Measurements from ENCODE around the gene DAAM1.

DAAM1 gene

DNA sequence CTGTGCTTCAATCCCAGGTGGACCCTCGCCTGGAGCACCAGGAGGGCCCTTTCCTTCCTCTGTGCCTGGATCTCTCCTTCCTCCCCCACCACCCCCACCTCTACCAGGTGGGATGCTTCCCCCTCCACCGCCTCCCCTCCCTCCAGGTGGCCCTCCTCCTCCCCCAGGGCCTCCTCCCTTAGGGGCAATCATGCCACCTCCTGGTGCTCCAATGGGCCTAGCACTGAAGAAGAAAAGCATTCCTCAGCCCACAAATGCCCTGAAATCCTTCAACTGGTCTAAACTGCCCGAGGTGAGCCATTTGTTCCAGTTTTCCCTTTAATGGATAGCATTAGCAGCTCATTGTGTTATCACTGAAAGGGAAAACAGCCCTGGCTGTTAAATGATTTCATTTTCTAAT is 142.8 kb downstream of the DAAM1 start:
- H3K9me3 ChIP-seq (ENCODE audit: control insufficient read depth in 2 of 2, low read length in 2 of 2) = no peaks in the 10 kb centered on the region
- H3K4me1 ChIP-seq (ENCODE audit: control insufficient read depth in 2 of 2, insufficient read depth in 2 of 2, low read length in 2 of 2) = peaks cover 0 to 5% of the 10 kb centered on the region in 2 donors
- H3K27ac ChIP-seq (ENCODE audit: low read depth in 2 of 2, low read length in 2 of 2) = no peak overlapping the region
- no peak overlapping the region for H3K4me3 ChIP-seq (ENCODE audit: low read length in 2 of 2)
- H3K36me3 ChIP-seq (ENCODE audit: control insufficient read depth in 2 of 2, insufficient read depth in 2 of 2, low read length in 2 of 2) = peaks cover 14 to 23% of the 10 kb centered on the region in 2 donors
- H3K27me3 ChIP-seq (ENCODE audit: control insufficient read depth in 2 of 2, insufficient read depth in 2 of 2, low read length in 2 of 2) = no peaks in the 10 kb centered on the region
- no peak overlapping the region for H3K9ac ChIP-seq (ENCODE audit: low read depth in 1 of 2, low read length in 2 of 2)

- H3K27ac ChIP-seq (ENCODE audit: low read depth in 2 of 2, low read length in 2 of 2) = peak overlapping the region; percentile 25 to 29
- H3K27me3 ChIP-seq (ENCODE audit: control insufficient read depth in 2 of 2, insufficient read depth in 2 of 2, low read length in 2 of 2) = no peaks in the 10 kb centered on the region
- H3K9ac ChIP-seq (ENCODE audit: low read depth in 1 of 2, low read length in 2 of 2) = no peak overlapping the region
- H3K4me3 ChIP-seq (ENCODE audit: low read length in 2 of 2) = no peak overlapping the region
- H3K9me3 ChIP-seq (ENCODE audit: control insufficient read depth in 2 of 2, low read length in 2 of 2) = no peaks in the 10 kb centered on the region
- H3K4me1 ChIP-seq (ENCODE audit: control insufficient read depth in 2 of 2, insufficient read depth in 2 of 2, low read length in 2 of 2) = peaks cover 0 to 5% of the 10 kb centered on the region in 2 donors
- peaks cover 10 to 15% of the 10 kb centered on the region in 2 donors for H3K36me3 ChIP-seq (ENCODE audit: control insufficient read depth in 2 of 2, insufficient read depth in 2 of 2, low read length in 2 of 2)
Observed at GRCh38 chr14:59332727-59333126, 144.3 kb downstream of the DAAM1 start.

- Histone ChIP-seq H3K4me3 (ENCODE audit: low read length in 2 of 2) (no peak overlapping the region), H3K27ac (ENCODE audit: low read depth in 2 of 2, low read length in 2 of 2) (peak overlapping the region; percentile 29 to 34), H3K4me1 (ENCODE audit: control insufficient read depth in 2 of 2, insufficient read depth in 2 of 2, low read length in 2 of 2) (peaks cover 0 to 5% of the 10 kb centered on the region in 2 donors), H3K27me3 (ENCODE audit: control insufficient read depth in 2 of 2, insufficient read depth in 2 of 2, low read length in 2 of 2) (no peaks in the 10 kb centered on the region), H3K9ac (ENCODE audit: low read depth in 1 of 2, low read length in 2 of 2) (no peak overlapping the region), H3K9me3 (ENCODE audit: control insufficient read depth in 2 of 2, low read length in 2 of 2) (no peaks in the 10 kb centered on the region), H3K36me3 (ENCODE audit: control insufficient read depth in 2 of 2, insufficient read depth in 2 of 2, low read length in 2 of 2) (peaks cover 12 to 14% of the 10 kb centered on the region in 2 donors)
Observed at GRCh38 chr14:59333235-59333634, 144.8 kb downstream of the DAAM1 start.

DNA sequence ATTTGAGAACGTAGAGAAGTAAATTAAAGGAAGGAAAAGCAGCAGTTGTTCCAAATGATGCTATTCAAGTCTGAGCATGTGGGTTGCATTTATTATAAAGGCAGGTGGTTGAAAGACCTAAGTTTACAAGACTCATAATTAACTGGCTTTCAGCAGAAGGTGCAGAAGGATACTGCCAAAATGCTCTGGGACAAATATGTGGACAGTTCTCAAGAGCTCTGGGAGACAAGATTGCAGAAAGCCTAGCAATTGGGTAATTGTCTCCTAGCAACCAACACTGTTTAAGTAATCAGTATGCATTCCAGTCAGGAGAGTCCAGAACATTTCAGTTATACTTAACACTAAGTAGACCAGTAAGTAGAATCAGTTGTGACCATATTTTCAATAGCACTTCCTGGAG is 145.2 kb downstream of the DAAM1 start:
- H3K9me3 ChIP-seq (ENCODE audit: control insufficient read depth in 2 of 2, low read length in 2 of 2) = no peaks in the 10 kb centered on the region
- peak overlapping the region in 1 of 2 donors; percentile 29 for H3K27ac ChIP-seq (ENCODE audit: low read depth in 2 of 2, low read length in 2 of 2)
- no peak overlapping the region for H3K4me3 ChIP-seq (ENCODE audit: low read length in 2 of 2)
- H3K36me3 ChIP-seq (ENCODE audit: control insufficient read depth in 2 of 2, insufficient read depth in 2 of 2, low read length in 2 of 2) = peaks cover 12 to 14% of the 10 kb centered on the region in 2 donors
- peaks cover 0 to 5% of the 10 kb centered on the region in 2 donors for H3K4me1 ChIP-seq (ENCODE audit: control insufficient read depth in 2 of 2, insufficient read depth in 2 of 2, low read length in 2 of 2)
- H3K9ac ChIP-seq (ENCODE audit: low read depth in 1 of 2, low read length in 2 of 2) = no peak overlapping the region
- H3K27me3 ChIP-seq (ENCODE audit: control insufficient read depth in 2 of 2, insufficient read depth in 2 of 2, low read length in 2 of 2) = no peaks in the 10 kb centered on the region

- Histone ChIP-seq H3K4me3 (ENCODE audit: low read length in 2 of 2) (no peak overlapping the region), H3K27me3 (ENCODE audit: control insufficient read depth in 2 of 2, insufficient read depth in 2 of 2, low read length in 2 of 2) (no peaks in the 10 kb centered on the region), H3K4me1 (ENCODE audit: control insufficient read depth in 2 of 2, insufficient read depth in 2 of 2, low read length in 2 of 2) (peaks cover 0 to 5% of the 10 kb centered on the region in 2 donors), H3K9ac (ENCODE audit: low read depth in 1 of 2, low read length in 2 of 2) (no peak overlapping the region), H3K27ac (ENCODE audit: low read depth in 2 of 2, low read length in 2 of 2) (peak overlapping the region; percentile 2 to 13), H3K36me3 (ENCODE audit: control insufficient read depth in 2 of 2, insufficient read depth in 2 of 2, low read length in 2 of 2) (peaks cover 12 to 14% of the 10 kb centered on the region in 2 donors), H3K9me3 (ENCODE audit: control insufficient read depth in 2 of 2, low read length in 2 of 2) (no peaks in the 10 kb centered on the region)
Observed at GRCh38 chr14:59334253-59334652, 145.8 kb downstream of the DAAM1 start.

DNA sequence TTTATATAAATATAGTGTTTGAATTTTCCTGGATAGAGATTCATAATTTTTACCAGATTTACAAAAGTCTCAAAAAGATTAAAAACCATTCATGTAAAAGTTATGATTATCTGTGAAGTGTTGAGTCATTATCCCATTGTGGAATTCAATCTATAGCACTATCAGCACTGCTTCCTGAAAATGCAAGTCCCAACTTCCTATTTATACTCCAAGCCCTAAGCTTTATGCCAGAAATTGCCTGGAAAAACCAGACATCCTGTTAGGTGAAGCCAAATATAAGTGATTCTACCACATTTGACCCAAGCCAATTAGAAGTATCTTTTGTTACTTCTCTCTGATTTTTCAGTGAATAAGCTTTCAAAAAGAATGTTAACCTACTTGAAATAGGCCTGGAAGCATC is 147.6 kb downstream of the DAAM1 start:
- Histone ChIP-seq H3K36me3 (ENCODE audit: control insufficient read depth in 2 of 2, insufficient read depth in 2 of 2, low read length in 2 of 2) (peaks cover 12 to 13% of the 10 kb centered on the region in 2 donors), H3K4me3 (ENCODE audit: low read length in 2 of 2) (no peak overlapping the region), H3K9ac (ENCODE audit: low read depth in 1 of 2, low read length in 2 of 2) (no peak overlapping the region), H3K27ac (ENCODE audit: low read depth in 2 of 2, low read length in 2 of 2) (peak overlapping the region in 1 of 2 donors; percentile 11), H3K27me3 (ENCODE audit: control insufficient read depth in 2 of 2, insufficient read depth in 2 of 2, low read length in 2 of 2) (no peaks in the 10 kb centered on the region), H3K9me3 (ENCODE audit: control insufficient read depth in 2 of 2, low read length in 2 of 2) (no peaks in the 10 kb centered on the region), H3K4me1 (ENCODE audit: control insufficient read depth in 2 of 2, insufficient read depth in 2 of 2, low read length in 2 of 2) (peaks cover 0 to 5% of the 10 kb centered on the region in 2 donors)

GRCh38 chr14:59336706-59337105 is 148.2 kb downstream of the DAAM1 start:
- Histone ChIP-seq H3K27ac (ENCODE audit: low read depth in 2 of 2, low read length in 2 of 2) (peak overlapping the region; percentile 46 to 67), H3K36me3 (ENCODE audit: control insufficient read depth in 2 of 2, insufficient read depth in 2 of 2, low read length in 2 of 2) (peaks cover 11 to 14% of the 10 kb centered on the region in 2 donors), H3K4me1 (ENCODE audit: control insufficient read depth in 2 of 2, insufficient read depth in 2 of 2, low read length in 2 of 2) (peaks cover 0 to 5% of the 10 kb centered on the region in 2 donors), H3K27me3 (ENCODE audit: control insufficient read depth in 2 of 2, insufficient read depth in 2 of 2, low read length in 2 of 2) (no peaks in the 10 kb centered on the region), H3K4me3 (ENCODE audit: low read length in 2 of 2) (no peak overlapping the region), H3K9ac (ENCODE audit: low read depth in 1 of 2, low read length in 2 of 2) (no peak overlapping the region), H3K9me3 (ENCODE audit: control insufficient read depth in 2 of 2, low read length in 2 of 2) (no peaks in the 10 kb centered on the region)

DNA sequence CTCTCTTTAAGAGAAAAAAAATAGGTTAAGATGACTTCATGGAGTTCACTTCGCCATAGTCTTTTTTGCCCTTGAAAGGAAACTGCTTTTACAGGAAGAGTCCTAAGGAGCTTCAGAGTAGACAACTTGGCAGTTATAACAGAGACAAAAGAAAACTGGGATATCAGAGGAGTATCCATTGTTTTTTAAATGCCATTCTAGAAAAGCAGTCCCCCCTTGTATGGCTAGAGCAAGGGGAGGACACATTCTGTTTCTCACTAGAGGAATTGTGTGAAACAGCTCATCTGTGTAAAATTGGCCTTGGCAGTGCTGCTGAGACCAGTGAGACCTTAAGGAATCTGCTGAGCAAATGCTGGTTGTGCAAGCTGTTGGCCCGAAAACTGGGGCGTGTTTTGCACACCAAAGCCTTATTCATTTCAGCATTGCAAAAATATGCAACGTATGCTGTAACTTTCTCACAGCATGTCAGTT is 148.7 kb downstream of the DAAM1 start:
- Histone ChIP-seq H3K9me3 (ENCODE audit: control insufficient read depth in 2 of 2, low read length in 2 of 2) (no peaks in the 10 kb centered on the region), H3K9ac (ENCODE audit: low read depth in 1 of 2, low read length in 2 of 2) (no peak overlapping the region), H3K27ac (ENCODE audit: low read depth in 2 of 2, low read length in 2 of 2) (peak overlapping the region; percentile 46 to 67), H3K27me3 (ENCODE audit: control insufficient read depth in 2 of 2, insufficient read depth in 2 of 2, low read length in 2 of 2) (no peaks in the 10 kb centered on the region), H3K36me3 (ENCODE audit: control insufficient read depth in 2 of 2, insufficient read depth in 2 of 2, low read length in 2 of 2) (peaks cover 9 to 16% of the 10 kb centered on the region in 2 donors), H3K4me3 (ENCODE audit: low read length in 2 of 2) (no peak overlapping the region), H3K4me1 (ENCODE audit: control insufficient read depth in 2 of 2, insufficient read depth in 2 of 2, low read length in 2 of 2) (peaks cover 0 to 5% of the 10 kb centered on the region in 2 donors)

DNA sequence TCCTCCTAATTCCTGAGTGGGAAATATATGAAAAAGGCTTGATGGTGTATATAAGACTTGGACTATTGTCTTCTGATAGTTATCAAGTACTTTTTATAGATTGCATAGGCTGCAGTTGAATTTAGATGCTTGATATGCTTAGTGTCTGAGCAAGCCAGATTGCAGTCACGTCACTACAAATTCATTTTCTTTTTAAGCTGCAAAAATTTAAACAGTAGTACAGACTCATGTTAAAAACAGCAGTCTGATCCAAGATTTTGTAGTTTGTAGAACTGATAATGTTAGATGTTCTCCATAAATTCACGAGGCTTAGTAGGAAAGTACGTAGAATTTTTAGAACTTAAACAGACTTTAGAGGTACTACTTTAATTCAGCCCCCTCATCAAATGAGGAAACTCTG is 150.3 kb downstream of the DAAM1 start:
- Histone ChIP-seq H3K27me3 (ENCODE audit: control insufficient read depth in 2 of 2, insufficient read depth in 2 of 2, low read length in 2 of 2) (no peaks in the 10 kb centered on the region), H3K4me1 (ENCODE audit: control insufficient read depth in 2 of 2, insufficient read depth in 2 of 2, low read length in 2 of 2) (no peaks in the 10 kb centered on the region), H3K4me3 (ENCODE audit: low read length in 2 of 2) (no peak overlapping the region), H3K27ac (ENCODE audit: low read depth in 2 of 2, low read length in 2 of 2) (no peak overlapping the region), H3K9me3 (ENCODE audit: control insufficient read depth in 2 of 2, low read length in 2 of 2) (no peaks in the 10 kb centered on the region), H3K36me3 (ENCODE audit: control insufficient read depth in 2 of 2, insufficient read depth in 2 of 2, low read length in 2 of 2) (peaks cover 7 to 13% of the 10 kb centered on the region in 2 donors), H3K9ac (ENCODE audit: low read depth in 1 of 2, low read length in 2 of 2) (no peak overlapping the region)

GRCh38 chr14:59339524-59340330 is 151.3 kb downstream of the DAAM1 start:
- Histone ChIP-seq H3K4me1 (ENCODE audit: control insufficient read depth in 2 of 2, insufficient read depth in 2 of 2, low read length in 2 of 2) (no peaks in the 10 kb centered on the region), H3K36me3 (ENCODE audit: control insufficient read depth in 2 of 2, insufficient read depth in 2 of 2, low read length in 2 of 2) (peaks cover 7 to 13% of the 10 kb centered on the region in 2 donors), H3K27me3 (ENCODE audit: control insufficient read depth in 2 of 2, insufficient read depth in 2 of 2, low read length in 2 of 2) (no peaks in the 10 kb centered on the region), H3K4me3 (ENCODE audit: low read length in 2 of 2) (no peak overlapping the region), H3K9ac (ENCODE audit: low read depth in 1 of 2, low read length in 2 of 2) (no peak overlapping the region), H3K27ac (ENCODE audit: low read depth in 2 of 2, low read length in 2 of 2) (no peak overlapping the region), H3K9me3 (ENCODE audit: control insufficient read depth in 2 of 2, low read length in 2 of 2) (no peaks in the 10 kb centered on the region)

Measured in mucosa of rectum (tissue), 2 donors.